Stimulated activated naive CD4-positive, alpha-beta T cell (primary cell): ENCODE results near the gene ANKRD40.
A peak's percentile ranks its signal among the peaks of the same experiment; 100 is the strongest.
"Not testable (repeated sequence)": the region's sequence is repeated elsewhere in the genome, so short reads cannot be mapped to it uniquely, and the experiment has no call there.

Source experiments
- DNase-seq, 6 experiments: peaks; one replicate each; lab custom pipeline; 2025; lab: John Stamatoyannopoulos, UW

Gene ANKRD40

GRCh38 chr17:50707289-50708049 is at the start of gene ANKRD40:
Gene ANKRD40, minus strand, starts transcription at chr17:50707914. Its CDS starts 260 bp downstream, at chr17:50707654.
- peak; percentile 84 to 92 (median 84) for DNase-seq

- DNase-seq = no peak
Observed at GRCh38 chr17:50754521-50754920, 46.8 kb upstream of the ANKRD40 start.

GRCh38 chr17:50749245-50749644 is 41.5 kb upstream of the ANKRD40 start:
- DNase-seq = no peak

GRCh38 chr17:50745631-50746030 is 37.9 kb upstream of the ANKRD40 start:
- no peak for DNase-seq

GRCh38 chr17:50739098-50739497 is 31.4 kb upstream of the ANKRD40 start:
- no peak for DNase-seq

- no peak for DNase-seq
Observed at GRCh38 chr17:50737118-50737698, 29.5 kb upstream of the ANKRD40 start.

GRCh38 chr17:50735287-50735686 is 27.6 kb upstream of the ANKRD40 start:
- no peak for DNase-seq

- DNase-seq = no peak
Observed at GRCh38 chr17:50731575-50732460, 24.1 kb upstream of the ANKRD40 start.

- no peak for DNase-seq
Observed at GRCh38 chr17:50728881-50729765, 21.4 kb upstream of the ANKRD40 start.

GRCh38 chr17:50728112-50728429 is 20.4 kb upstream of the ANKRD40 start:
- no peak for DNase-seq

GRCh38 chr17:50725769-50726655 is 18.3 kb upstream of the ANKRD40 start:
- no peak for DNase-seq

GRCh38 chr17:50724622-50725021 is 16.9 kb upstream of the ANKRD40 start:
- not testable (repeated sequence) for DNase-seq

- DNase-seq = no peak
Observed at GRCh38 chr17:50722746-50723145, 15.0 kb upstream of the ANKRD40 start.

GRCh38 chr17:50721194-50722010 is 13.7 kb upstream of the ANKRD40 start:
- peak in 2 of 6 experiments; percentile 15 to 35 for DNase-seq

- DNase-seq = peak in 1 of 6 experiments; percentile 48
Observed at GRCh38 chr17:50719924-50720794, 12.4 kb upstream of the ANKRD40 start.

GRCh38 chr17:50719144-50719923 is 11.6 kb upstream of the ANKRD40 start, which contains the start of gene LUC7L3:
Gene LUC7L3, plus strand, starts transcription at chr17:50719603. Its CDS starts 130 bp downstream, at chr17:50719733.
- DNase-seq = peak; percentile 79 to 97 (median 90)

GRCh38 chr17:50715471-50715870 is 7.8 kb upstream of the ANKRD40 start:
- no peak for DNase-seq

- DNase-seq = no peak
Observed at GRCh38 chr17:50712641-50713040, 4.9 kb upstream of the ANKRD40 start.
